ENCODE measurements around the gene ZNF414. TPM values are rescaled to one million over a fixed set of nuclear protein-coding genes. Genes with fewer than 3 reads are reported as not detected.

Gene ZNF414
- total RNA-seq, 2 donors from 2014 or later = 6.5 to 10.6 TPM

DNA sequence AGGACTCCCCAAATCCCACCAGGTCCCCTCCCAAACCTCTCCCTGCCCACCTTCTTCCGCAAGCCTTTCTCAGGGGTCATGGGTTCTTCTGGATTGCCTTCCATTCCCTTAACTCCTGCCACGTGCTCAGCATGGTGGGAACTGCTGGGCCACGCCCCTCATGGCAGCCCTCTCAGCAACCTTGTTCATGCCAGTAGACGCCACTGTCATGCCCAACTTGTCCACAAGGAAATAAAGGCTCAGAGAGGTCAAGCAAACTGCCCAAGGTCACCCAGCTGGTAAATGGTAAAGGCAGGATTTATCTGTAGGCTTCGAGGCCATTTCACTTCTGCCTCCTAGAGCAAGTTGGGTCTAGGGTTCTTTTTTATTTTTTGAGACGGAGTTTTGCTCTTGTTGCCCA lies 22.4 kb downstream of the ZNF414 start:
- no peak overlapping the region for H3K27ac ChIP-seq
- TF ChIP-seq, protein P1, sequence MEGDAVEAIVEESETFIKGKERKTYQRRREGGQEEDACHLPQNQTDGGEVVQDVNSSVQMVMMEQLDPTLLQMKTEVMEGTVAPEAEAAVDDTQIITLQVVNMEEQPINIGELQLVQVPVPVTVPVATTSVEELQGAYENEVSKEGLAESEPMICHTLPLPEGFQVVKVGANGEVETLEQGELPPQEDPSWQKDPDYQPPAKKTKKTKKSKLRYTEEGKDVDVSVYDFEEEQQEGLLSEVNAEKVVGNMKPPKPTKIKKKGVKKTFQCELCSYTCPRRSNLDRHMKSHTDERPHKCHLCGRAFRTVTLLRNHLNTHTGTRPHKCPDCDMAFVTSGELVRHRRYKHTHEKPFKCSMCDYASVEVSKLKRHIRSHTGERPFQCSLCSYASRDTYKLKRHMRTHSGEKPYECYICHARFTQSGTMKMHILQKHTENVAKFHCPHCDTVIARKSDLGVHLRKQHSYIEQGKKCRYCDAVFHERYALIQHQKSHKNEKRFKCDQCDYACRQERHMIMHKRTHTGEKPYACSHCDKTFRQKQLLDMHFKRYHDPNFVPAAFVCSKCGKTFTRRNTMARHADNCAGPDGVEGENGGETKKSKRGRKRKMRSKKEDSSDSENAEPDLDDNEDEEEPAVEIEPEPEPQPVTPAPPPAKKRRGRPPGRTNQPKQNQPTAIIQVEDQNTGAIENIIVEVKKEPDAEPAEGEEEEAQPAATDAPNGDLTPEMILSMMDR (IDR thresholded peaks at IDR 0.05) = no peak
- DNase-seq (ENCODE audit: low spot score) (no peak), ATAC-seq (ENCODE audit: insufficient number of reproducible peaks, low FRiP score, low read depth) (no peak)
- H3K36me3 ChIP-seq = peaks cover 23% of the 10 kb centered on the region
- no peaks in the 10 kb centered on the region for H3K4me1 ChIP-seq (ENCODE audit: control insufficient read depth in 1 of 2, low read depth in 2 of 2)
- H3K4me3 ChIP-seq = no peak overlapping the region
- H3K27me3 ChIP-seq (replicated peaks; ENCODE audit: insufficient read depth) = no peaks in the 10 kb centered on the region
- no peaks in the 10 kb centered on the region for H3K9me3 ChIP-seq

DNA sequence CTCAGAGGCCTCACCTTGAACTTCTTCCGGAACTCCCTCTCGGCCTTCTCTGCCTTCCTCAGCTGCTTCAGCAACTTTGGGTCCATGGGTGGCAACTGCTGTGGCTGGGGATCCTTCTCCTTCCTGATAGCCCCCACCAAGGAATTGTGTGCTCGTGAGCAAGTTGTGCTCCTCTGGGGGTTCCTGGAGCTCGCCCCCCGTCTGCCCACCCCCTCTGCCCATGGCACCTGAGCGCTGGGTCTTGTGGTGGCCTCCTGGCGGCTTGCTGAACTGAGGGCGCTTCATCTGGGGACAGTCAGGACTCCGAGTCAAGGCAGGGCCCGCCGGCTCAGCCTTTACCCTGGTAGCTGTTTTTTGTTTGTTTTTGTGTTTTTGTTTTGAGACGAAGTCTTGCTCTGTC lies 23.1 kb downstream of the ZNF414 start:
- no peak for DNase-seq (ENCODE audit: low spot score)
- Histone ChIP-seq H3K4me3 (no peak overlapping the region), H3K27ac (no peak overlapping the region), H3K27me3 (replicated peaks; ENCODE audit: insufficient read depth) (no peaks in the 10 kb centered on the region), H3K36me3 (peaks cover 30% of the 10 kb centered on the region), H3K9me3 (no peaks in the 10 kb centered on the region), H3K4me1 (ENCODE audit: control insufficient read depth in 1 of 2, low read depth in 2 of 2) (no peaks in the 10 kb centered on the region)
- no peak for ATAC-seq (ENCODE audit: insufficient number of reproducible peaks, low FRiP score, low read depth)
- TF ChIP-seq, protein P1 (IDR thresholded peaks at IDR 0.05) = no peak

DNA sequence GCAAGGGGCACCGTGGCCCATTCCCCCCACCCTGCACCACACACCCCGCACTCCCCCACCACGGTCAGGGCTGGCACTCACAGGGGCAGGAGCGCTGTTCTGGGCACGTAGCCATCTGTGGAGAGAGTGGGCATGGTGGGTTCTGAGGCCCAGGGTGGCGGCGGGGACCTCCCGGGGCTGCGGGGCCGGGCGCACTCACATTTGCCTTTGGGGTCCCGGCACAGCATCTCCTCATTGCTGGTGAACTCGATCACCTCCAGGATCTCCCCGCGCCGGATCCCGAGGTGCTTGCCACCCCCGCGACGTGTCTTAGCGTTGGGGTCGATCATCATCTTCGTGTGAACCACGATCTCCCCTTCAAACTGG lies 23.6 kb downstream of the ZNF414 start:
- H3K36me3 ChIP-seq = peaks cover 35% of the 10 kb centered on the region
- TF ChIP-seq, protein P1 (IDR thresholded peaks at IDR 0.05) = no peak
- H3K27ac ChIP-seq = no peak overlapping the region
- H3K9me3 ChIP-seq = no peaks in the 10 kb centered on the region
- DNase-seq (ENCODE audit: low spot score) (no peak), ATAC-seq (ENCODE audit: insufficient number of reproducible peaks, low FRiP score, low read depth) (no peak)
- H3K4me3 ChIP-seq = no peak overlapping the region
- H3K27me3 ChIP-seq (replicated peaks; ENCODE audit: insufficient read depth) = no peaks in the 10 kb centered on the region
- H3K4me1 ChIP-seq (ENCODE audit: control insufficient read depth in 1 of 2, low read depth in 2 of 2) = no peaks in the 10 kb centered on the region

DNA sequence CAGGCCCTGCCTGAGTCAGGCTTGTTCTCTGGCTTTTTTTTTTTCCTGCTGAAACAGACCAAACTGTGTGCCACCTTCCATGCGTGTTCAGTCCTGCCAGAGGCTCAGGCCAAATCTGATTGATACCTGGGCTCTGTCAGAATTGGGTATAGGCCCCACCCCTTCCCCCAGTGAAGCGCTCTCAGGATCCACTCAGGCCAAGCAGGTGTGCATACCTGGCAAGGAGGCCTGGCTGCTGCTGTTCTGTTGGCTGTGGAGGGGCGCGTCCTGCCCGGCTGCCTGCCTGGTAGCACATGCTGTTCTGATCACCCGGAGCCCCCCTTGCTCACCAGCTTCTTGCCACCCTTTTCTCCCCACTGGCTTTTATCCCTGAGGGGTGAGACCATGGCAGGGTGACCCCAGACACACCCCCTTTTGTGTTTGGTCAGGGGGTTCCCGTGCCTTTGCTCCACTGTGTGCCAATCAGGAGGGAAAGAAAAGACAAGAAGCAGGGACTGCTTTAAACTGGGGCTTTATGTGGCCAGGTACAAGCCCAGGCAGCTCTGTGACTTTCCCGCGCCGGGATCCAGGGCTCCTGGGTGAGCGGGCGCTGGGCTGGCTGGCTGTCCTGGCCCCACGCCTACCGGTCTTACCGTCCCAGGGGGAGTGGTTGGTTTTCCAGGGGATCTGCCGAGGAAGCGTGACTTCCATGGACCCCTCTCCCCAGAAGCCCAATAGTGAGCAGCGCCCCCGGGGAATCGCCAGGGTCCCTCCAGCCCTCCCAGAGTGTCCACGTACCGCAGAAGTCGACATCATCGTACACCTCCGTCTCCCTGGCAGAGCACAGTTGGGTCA lies 24.2 kb downstream of the ZNF414 start:
- no peak for DNase-seq (ENCODE audit: low spot score)
- ATAC-seq (ENCODE audit: insufficient number of reproducible peaks, low FRiP score, low read depth) = no peak
- Histone ChIP-seq H3K36me3 (peaks cover 41% of the 10 kb centered on the region), H3K4me1 (ENCODE audit: control insufficient read depth in 1 of 2, low read depth in 2 of 2) (no peaks in the 10 kb centered on the region), H3K4me3 (no peak overlapping the region), H3K27me3 (replicated peaks; ENCODE audit: insufficient read depth) (no peaks in the 10 kb centered on the region), H3K9me3 (no peaks in the 10 kb centered on the region), H3K27ac (no peak overlapping the region)
- TF ChIP-seq, protein P1 (IDR thresholded peaks at IDR 0.05) = no peak

DNA sequence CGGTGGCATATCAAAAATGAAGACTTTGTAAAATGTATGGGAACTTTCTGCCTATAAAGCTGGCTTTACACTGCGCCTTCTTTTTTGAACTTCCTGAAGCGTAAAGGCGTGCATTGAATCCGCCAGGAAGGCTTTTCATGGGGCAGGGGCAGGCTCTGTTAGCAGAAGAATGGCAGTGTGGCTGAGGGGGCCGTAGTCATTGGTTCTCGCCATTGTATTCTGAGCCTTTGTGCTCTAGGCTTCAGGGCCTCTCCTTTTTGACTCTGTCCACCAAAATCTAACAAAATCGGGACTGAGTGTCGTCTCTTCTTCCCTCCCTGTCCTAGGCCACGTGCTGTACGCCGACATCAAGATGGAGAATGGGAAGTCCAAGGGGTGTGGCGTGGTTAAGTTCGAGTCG lies 25.6 kb downstream of the ZNF414 start:
- TF ChIP-seq, protein P1 (IDR thresholded peaks at IDR 0.05) = no peak
- Histone ChIP-seq H3K4me3 (no peak overlapping the region), H3K27ac (no peak overlapping the region), H3K4me1 (ENCODE audit: control insufficient read depth in 1 of 2, low read depth in 2 of 2) (no peaks in the 10 kb centered on the region), H3K36me3 (peaks cover 46% of the 10 kb centered on the region), H3K27me3 (replicated peaks; ENCODE audit: insufficient read depth) (no peaks in the 10 kb centered on the region), H3K9me3 (no peaks in the 10 kb centered on the region)
- DNase-seq (ENCODE audit: low spot score) (no peak), ATAC-seq (ENCODE audit: insufficient number of reproducible peaks, low FRiP score, low read depth) (no peak)
